D721Med (cell line): ENCODE measurements around the gene PDGFD.

Source experiments
- DNase-seq: peaks from one replicate; pipeline ENCODE4 v3.0.0; 2011; ENCODE audit warnings: low spot score; ENCODE audit not compliant: insufficient read length
- FAIRE-seq: peaks from 2 replicates; lab custom pipeline; 2011; peaks lifted over from hg19 to GRCh38; lab: Jason Lieb, UNC
- CTCF ChIP-seq: IDR thresholded peaks from 2 replicates; pipeline ENCODE4 v1.5.1; 2012; ENCODE audit warnings: mild to moderate bottlenecking, control low read depth; ENCODE audit not compliant: insufficient read depth; ENCODE audit errors: missing control alignments

PDGFD gene

GRCh38 chr11:103958475-103959215 is 205.3 kb downstream of the PDGFD start:
- DNase-seq (no peak), FAIRE-seq (no peak)
- TF ChIP-seq CTCF, result no peak

- no peak for TF ChIP-seq CTCF
- no peak for DNase-seq
- FAIRE-seq, result peak; percentile 81
Observed at GRCh38 chr11:103953797-103954486, 210.0 kb downstream of the PDGFD start.

GRCh38 chr11:103949781-103950180 is 214.2 kb downstream of the PDGFD start:
- TF ChIP-seq CTCF, result no peak
- FAIRE-seq, result no peak
- DNase-seq, result no peak

GRCh38 chr11:103948187-103948763 is 215.7 kb downstream of the PDGFD start:
- FAIRE-seq (no peak), DNase-seq (no peak)
- TF ChIP-seq CTCF, result no peak

GRCh38 chr11:103947546-103947919 is 216.4 kb downstream of the PDGFD start:
- DNase-seq (no peak), FAIRE-seq (no peak)
- TF ChIP-seq CTCF, result no peak

GRCh38 chr11:103946793-103947545 is 217.0 kb downstream of the PDGFD start:
- no peak for TF ChIP-seq CTCF
- no peak for DNase-seq
- no peak for FAIRE-seq
